Measurements from ENCODE around the gene KRTAP5-9.

GRCh38 chr11:71538666-71538990 lies 9.6 kb upstream of the KRTAP5-9 start:
- TF ChIP-seq CTCF (IDR thresholded peaks at IDR 0.05; ENCODE audit: insufficient read depth, low read depth, low read length) = no peak
- no peak for TF ChIP-seq EZH2 (IDR thresholded peaks at IDR 0.05; ENCODE audit: insufficient read depth, low read length)

Measured in astrocyte (in vitro differentiated cells and primary cell).